Body of pancreas (tissue), 4 donors: Measurements from ENCODE around the gene TRPV3. TPM values are rescaled to one million over a fixed set of nuclear protein-coding genes. Genes with fewer than 3 reads are reported as not detected.

Experiments used
- ATAC-seq: fragments of 150-250 bp; one replicate; pipeline ENCODE4 v1.9.1; 2016
- DNase-seq, 4 donors: peaks; one replicate each; pipeline ENCODE4 v3.0.0-alpha.2; 2019
- H3K27ac ChIP-seq, 4 donors: fragments of 200-600 bp; sonication (generic); 1 replicate in 3 of 4; 2 replicates in 1 of 4; pipeline versions ENCODE4 v1.5.1 to v1.6.1; 2016 to 2019; ENCODE audit warnings: mild to moderate bottlenecking in 1 of 4, mixed read lengths in 1 of 4, moderate library complexity in 1 of 4
- H3K27me3 ChIP-seq, 2 donors: fragments of 200-600 bp; sonication (generic); one replicate each; pipeline ENCODE4 v1.6.0; 2016; ENCODE audit warnings: mild to moderate bottlenecking in 1 of 2
- H3K36me3 ChIP-seq, 2 donors: fragments of 200-600 bp; sonication (generic); replicated peaks in 1 of 2; 2 replicates each; pipeline ENCODE4 v1.5.1; 2016; ENCODE audit warnings: low read depth in 2 of 2; ENCODE audit not compliant: insufficient read depth in 1 of 2
- H3K4me1 ChIP-seq: fragments of 200-600 bp; sonication (generic); one replicate; pipeline ENCODE4 v1.6.0; 2016
- H3K4me3 ChIP-seq, 2 donors: fragments of 200-600 bp; sonication (generic); 1 replicate in 1 of 2; 2 replicates in 1 of 2; pipeline ENCODE4 v1.5.1; 2016 to 2019
- H3K9me3 ChIP-seq, 3 donors: fragments of 200-600 bp; sonication (generic); 1 replicate in 2 of 3; 2 replicates in 1 of 3; pipeline ENCODE4 v1.5.1; 2016
- POLR2A ChIP-seq, 3 donors: fragments of 450-650 bp; IDR thresholded peaks; one replicate each; pipeline ENCODE4 v1.6.1; 2016; ENCODE audit warnings: antibody characterized with exemption in 3 of 3, mild to moderate bottlenecking in 2 of 3
- whole genome bisulfite sequencing, 2 donors: methylation state at CpG; one replicate each; pipeline ENCODE4 v1.1.5; 2017; 5-methylcytosine and 5-hydroxymethylcytosine counted together
- intact Hi-C: fragments of 100-400 bp; cut with DNase I; formaldehyde crosslinking; loops from one replicate; pipeline ENCODE4 v1.15.1; 2023
- total RNA-seq, 2 donors: library from RNA; depleted of rRNA; stranded (reverse); fragments of >200 nt; gene quantifications; one replicate each; pipeline ENCODE4 v1.1.0, GENCODE V29; 2016
- TF ChIP-seq, protein P1 (sequence below), 7 experiments: fragments of 450-650 bp in 4 of 7; fragments of 200-600 bp in 3 of 7; sonication (generic) in 3 of 7; IDR thresholded peaks; one replicate each; pipeline ENCODE4 v1.5.1; 2016 to 2019; ENCODE audit warnings: antibody characterized with exemption in 7 of 7

TRPV3 gene
- total RNA-seq, 2 donors from 2014 or later = 0.33 TPM; not detected in 1

DNA sequence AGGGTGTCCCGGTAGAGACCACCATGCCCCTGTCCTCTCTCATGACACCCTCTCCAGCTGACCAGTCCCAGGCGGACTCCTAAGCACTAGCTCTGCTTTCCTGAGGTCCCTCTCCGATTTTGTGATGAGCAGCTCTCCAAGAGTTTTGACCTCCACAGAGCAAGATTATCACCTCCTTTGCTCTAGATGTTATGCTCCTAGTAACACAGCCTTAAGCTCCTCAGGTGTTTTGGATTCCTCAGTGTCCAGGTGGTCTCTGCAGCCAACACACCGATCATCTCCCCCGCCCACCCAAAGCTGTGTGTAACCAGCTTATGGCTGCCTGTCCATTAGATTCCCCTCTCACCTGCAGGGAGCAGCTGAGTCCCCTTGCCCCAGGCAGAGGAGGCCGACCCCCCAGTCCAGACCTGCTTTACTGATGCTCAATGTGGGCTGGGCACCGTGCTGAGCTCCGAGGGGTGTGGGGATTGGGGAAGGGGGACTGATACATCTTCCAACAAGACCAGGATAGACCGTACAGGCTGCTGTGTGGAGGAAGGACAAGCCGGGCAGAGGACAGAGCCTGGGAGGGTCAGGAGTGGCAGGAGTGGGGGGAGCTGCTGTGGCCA lies 2.3 kb downstream of the TRPV3 start:
- intact Hi-C loops = no loop called here
- peaks cover 5% of the 10 kb centered on the region for H3K4me1 ChIP-seq
- H3K4me3 ChIP-seq = no peak overlapping the region
- H3K36me3 ChIP-seq = no peaks in the 10 kb centered on the region
- ATAC-seq = no peak
- 59 to 64% methylated on average over 9 to 10 of the region's 10 CpGs for WGBS, 2 donors
- no peaks in the 10 kb centered on the region for H3K27me3 ChIP-seq
- TF ChIP-seq POLR2A (IDR thresholded peaks at IDR 0.05) = no peak
- DNase-seq = no peak
- H3K9me3 ChIP-seq = no peaks in the 10 kb centered on the region
- H3K27ac ChIP-seq = no peak overlapping the region

DNA sequence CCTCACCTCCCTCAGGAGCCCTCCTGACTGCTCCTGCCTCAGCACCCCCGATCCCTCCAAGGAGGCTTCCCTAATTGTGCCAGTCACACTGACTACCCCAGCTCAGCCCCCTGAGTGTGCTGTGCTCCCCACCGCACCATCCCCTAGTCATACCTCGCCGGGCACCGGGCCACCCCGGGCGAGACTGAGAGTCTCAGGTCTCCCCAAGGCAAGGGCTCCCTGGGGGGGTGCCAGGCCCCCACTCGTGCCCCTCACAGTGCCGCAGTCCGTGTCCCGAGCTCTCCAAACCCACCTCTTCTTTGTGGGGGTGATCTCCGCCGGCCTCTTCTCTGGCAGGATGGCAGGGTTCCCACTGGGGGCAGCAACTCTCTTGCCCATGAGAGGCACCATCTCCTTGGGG lies 3.2 kb downstream of the TRPV3 start:
- ATAC-seq = no peak
- Histone ChIP-seq H3K4me1 (peaks cover 5% of the 10 kb centered on the region), H3K27me3 (no peaks in the 10 kb centered on the region), H3K36me3 (no peaks in the 10 kb centered on the region), H3K4me3 (no peak overlapping the region), H3K9me3 (no peaks in the 10 kb centered on the region), H3K27ac (no peak overlapping the region)
- intact Hi-C loops = no loop called here
- no peak for DNase-seq
- TF ChIP-seq, protein P1, sequence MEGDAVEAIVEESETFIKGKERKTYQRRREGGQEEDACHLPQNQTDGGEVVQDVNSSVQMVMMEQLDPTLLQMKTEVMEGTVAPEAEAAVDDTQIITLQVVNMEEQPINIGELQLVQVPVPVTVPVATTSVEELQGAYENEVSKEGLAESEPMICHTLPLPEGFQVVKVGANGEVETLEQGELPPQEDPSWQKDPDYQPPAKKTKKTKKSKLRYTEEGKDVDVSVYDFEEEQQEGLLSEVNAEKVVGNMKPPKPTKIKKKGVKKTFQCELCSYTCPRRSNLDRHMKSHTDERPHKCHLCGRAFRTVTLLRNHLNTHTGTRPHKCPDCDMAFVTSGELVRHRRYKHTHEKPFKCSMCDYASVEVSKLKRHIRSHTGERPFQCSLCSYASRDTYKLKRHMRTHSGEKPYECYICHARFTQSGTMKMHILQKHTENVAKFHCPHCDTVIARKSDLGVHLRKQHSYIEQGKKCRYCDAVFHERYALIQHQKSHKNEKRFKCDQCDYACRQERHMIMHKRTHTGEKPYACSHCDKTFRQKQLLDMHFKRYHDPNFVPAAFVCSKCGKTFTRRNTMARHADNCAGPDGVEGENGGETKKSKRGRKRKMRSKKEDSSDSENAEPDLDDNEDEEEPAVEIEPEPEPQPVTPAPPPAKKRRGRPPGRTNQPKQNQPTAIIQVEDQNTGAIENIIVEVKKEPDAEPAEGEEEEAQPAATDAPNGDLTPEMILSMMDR (IDR thresholded peaks at IDR 0.05) = no peak
- TF ChIP-seq POLR2A (IDR thresholded peaks at IDR 0.05) = no peak
- WGBS, 2 donors = 70 to 82% methylated on average over 2 to 11 of the region's 13 CpGs

DNA sequence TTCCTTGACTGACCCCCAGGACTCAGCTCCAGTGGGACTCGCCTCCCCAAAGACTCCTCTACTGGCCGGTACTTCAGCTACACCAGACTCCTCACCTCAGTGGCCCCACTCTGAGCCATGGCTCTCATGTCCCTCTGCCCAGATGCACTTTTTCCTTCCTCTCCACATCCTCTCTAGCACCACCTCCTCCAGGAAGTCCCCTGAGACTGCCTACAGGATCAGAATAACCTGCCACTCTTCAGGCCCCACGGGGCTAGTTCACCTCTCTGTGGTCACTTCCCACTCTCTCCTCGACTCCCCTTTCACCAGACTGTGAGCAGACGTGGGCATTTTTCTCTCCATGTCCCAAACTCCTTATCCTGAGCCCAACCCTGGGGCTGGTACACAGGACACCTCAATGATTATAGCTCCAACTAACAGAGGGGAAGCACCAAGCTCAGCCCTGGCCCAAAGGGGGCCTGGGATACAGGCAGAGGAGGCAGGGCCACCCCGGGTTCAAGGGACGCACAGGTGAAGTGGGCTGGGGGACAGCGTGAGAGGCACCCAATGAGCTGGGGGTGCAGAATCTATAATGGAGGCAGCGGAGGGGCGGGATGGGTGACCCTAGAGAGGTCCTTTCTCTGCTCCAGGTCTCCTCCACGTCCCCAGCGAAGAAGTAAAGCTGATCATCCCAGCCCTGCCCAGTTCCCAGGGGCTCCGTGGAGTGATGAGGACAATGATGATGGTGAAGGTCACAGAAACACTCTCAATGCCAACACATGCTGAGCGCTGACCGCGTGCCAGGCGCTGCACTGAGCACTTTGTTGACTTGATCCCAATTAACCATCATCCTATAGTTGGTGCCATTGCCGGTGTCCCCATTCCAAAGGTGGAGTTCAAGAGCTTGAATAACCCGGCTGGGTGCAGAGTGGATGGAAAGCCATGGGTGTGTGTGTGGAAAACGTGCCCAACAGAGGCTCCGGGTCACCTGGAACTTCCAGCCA lies 3.9 kb downstream of the TRPV3 start:
- H3K4me3 ChIP-seq = no peak overlapping the region
- 70% methylated on average over 19 to 21 of the region's 21 CpGs for WGBS, 2 donors
- H3K9me3 ChIP-seq = no peaks in the 10 kb centered on the region
- no peaks in the 10 kb centered on the region for H3K36me3 ChIP-seq
- no peak for DNase-seq
- no peak for ATAC-seq
- H3K27ac ChIP-seq = no peak overlapping the region
- H3K4me1 ChIP-seq = peaks cover 5% of the 10 kb centered on the region
- intact Hi-C loops = no loop called here
- TF ChIP-seq, protein P1 (IDR thresholded peaks at IDR 0.05) = no peak
- no peak for TF ChIP-seq POLR2A (IDR thresholded peaks at IDR 0.05)
- no peaks in the 10 kb centered on the region for H3K27me3 ChIP-seq

DNA sequence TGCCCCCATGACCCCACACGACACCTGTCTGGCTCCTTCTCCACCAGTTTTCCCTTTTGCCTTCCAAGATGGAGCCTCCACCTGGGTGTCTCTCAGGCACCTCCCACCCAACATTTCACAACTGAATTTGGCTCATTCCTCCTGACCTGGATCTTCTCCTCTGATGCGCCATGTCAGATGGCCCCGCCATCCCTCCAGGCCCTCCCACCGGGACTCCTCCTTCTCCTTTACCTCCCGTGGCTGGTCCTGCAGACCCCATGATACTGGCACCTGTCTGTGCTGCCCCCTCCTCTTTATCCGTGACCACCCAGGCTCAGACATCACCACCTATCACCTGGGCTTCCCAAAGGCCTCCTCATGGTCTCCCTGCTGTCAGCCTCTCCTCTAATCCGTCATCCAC lies 4.7 kb downstream of the TRPV3 start:
- Histone ChIP-seq H3K4me3 (no peak overlapping the region), H3K27ac (no peak overlapping the region), H3K4me1 (peaks cover 5% of the 10 kb centered on the region), H3K36me3 (no peaks in the 10 kb centered on the region), H3K27me3 (no peaks in the 10 kb centered on the region), H3K9me3 (no peaks in the 10 kb centered on the region)
- intact Hi-C loops = no loop called here
- 76 to 84% methylated on average over 7 of the region's 7 CpGs for WGBS, 2 donors
- ATAC-seq (no peak), DNase-seq (no peak)
- TF ChIP-seq, protein P1 (IDR thresholded peaks at IDR 0.05) = no peak
- no peak for TF ChIP-seq POLR2A (IDR thresholded peaks at IDR 0.05)

DNA sequence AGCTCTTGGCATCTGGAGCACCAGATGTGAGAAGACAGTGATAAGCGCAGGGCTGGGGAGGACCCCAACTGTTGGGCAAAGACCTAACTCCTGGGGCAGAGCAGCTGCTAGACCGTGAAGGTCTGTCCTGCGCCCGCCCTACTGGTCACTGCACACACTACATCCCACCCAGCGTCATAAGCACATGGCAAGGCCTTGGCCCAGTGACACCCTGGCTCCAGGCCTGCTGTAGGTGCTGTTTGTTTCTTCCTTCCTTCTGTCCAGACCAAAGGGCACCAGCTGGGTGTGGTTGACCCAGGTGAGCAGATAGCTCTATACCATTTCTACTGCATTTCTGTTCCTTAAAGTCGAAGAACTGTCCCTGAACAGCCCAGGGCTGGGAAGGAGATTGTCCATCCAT lies 6.4 kb downstream of the TRPV3 start:
- Histone ChIP-seq H3K9me3 (no peaks in the 10 kb centered on the region), H3K27ac (no peak overlapping the region), H3K4me1 (no peaks in the 10 kb centered on the region), H3K27me3 (no peaks in the 10 kb centered on the region), H3K4me3 (no peak overlapping the region), H3K36me3 (no peaks in the 10 kb centered on the region)
- ATAC-seq (no peak), DNase-seq (no peak)
- TF ChIP-seq, protein P1 (IDR thresholded peaks at IDR 0.05) = no peak
- no peak for TF ChIP-seq POLR2A (IDR thresholded peaks at IDR 0.05)
- intact Hi-C loops = no loop called here
- WGBS, 2 donors = 82 to 91% methylated on average over 1 to 6 of the region's 6 CpGs
